Activated naive CD8-positive, alpha-beta T cell treated with anti-CD3 and anti-CD28 coated beads, Interleukin-2, amount 10 ng/mL, durations not matched to agents 7 days and 5 days (primary cell): ENCODE measurements around the gene CPNE1. TPM values are rescaled to one million over a fixed set of nuclear protein-coding genes. Genes with fewer than 3 reads are reported as not detected.
"Not testable (repeated sequence)": the region's sequence is repeated elsewhere in the genome, so short reads cannot be mapped to it uniquely, and the experiment has no call there.

Source experiments
- ATAC-seq: fragments of 150-1000 bp; cut with Tn5 transposase; one replicate; pipeline ENCODE4 v1.10.0; 2021; ENCODE audit warnings: low read depth, moderate library complexity
- POLR2A ChIA-PET: fragments of 350-600 bp; sonication (Branson Sonifier 250); formaldehyde crosslinking; loops from one replicate; lab custom pipeline; 2021; ENCODE audit warnings: antibody characterized with exemption; lab: Charles Lee
- DNase-seq: peaks from one replicate; pipeline ENCODE4 v3.0.0; 2021
- H3K27ac Mint-ChIP-seq: one replicate; pipeline ENCODE4 v1.8.0; 2022; ENCODE audit warnings: mild to moderate bottlenecking, mixed read lengths
- H3K27me3 Mint-ChIP-seq: one replicate; pipeline ENCODE4 v1.8.0; 2022; ENCODE audit warnings: mild to moderate bottlenecking, moderate library complexity, mixed read lengths
- H3K36me3 Mint-ChIP-seq: one replicate; pipeline ENCODE4 v1.8.0; 2021; ENCODE audit warnings: mild to moderate bottlenecking, mixed read lengths
- H3K4me1 Mint-ChIP-seq: one replicate; pipeline ENCODE4 v1.8.0; 2021; ENCODE audit warnings: mixed read lengths
- H3K4me3 Mint-ChIP-seq: one replicate; pipeline ENCODE4 v1.8.0; 2022; ENCODE audit warnings: mild to moderate bottlenecking, moderate library complexity, mixed read lengths
- H3K9me3 Mint-ChIP-seq: one replicate; pipeline ENCODE4 v1.8.0; 2021; ENCODE audit warnings: mixed read lengths
- total RNA-seq, 2 experiments: library from RNA; stranded (reverse); gene quantifications; one replicate each; pipeline ENCODE4 v1.2.3, GENCODE V29; 2021

The CPNE1 gene
- total RNA-seq, 2 experiments from 2014 or later, result 296 to 327 TPM

DNA sequence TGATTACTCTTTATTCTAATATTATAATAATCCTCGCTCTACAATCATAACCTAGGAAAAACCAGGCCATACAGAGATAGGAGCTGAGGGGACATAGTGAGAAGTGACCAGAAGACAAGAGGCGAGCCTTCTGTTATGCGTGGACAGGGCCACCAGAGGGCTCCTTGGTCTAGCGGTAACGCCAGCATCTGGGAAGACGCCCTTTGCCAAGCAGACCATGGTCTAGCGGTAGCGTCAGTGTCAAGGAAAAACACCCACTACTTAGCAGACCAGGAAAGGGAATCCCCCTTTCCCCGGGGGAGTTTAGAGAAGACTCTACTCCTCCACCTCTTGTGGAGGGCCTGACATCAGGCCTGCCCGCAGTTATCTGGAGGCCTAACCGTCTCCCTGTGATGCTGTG is 22.2 kb upstream of the CPNE1 start:
- not testable (repeated sequence) for ATAC-seq, H3K27ac Mint-ChIP-seq, H3K4me3 Mint-ChIP-seq, DNase-seq, H3K4me1 Mint-ChIP-seq, H3K9me3 Mint-ChIP-seq, H3K27me3 Mint-ChIP-seq
- POLR2A ChIA-PET, result interaction anchor here (0.6 kb wide), 1 partner anchor 8 kb away, joined by 3 read pairs; no protein-coding TSS in a partner anchor
- peaks cover 19% of the 10 kb centered on the region for H3K36me3 Mint-ChIP-seq

DNA sequence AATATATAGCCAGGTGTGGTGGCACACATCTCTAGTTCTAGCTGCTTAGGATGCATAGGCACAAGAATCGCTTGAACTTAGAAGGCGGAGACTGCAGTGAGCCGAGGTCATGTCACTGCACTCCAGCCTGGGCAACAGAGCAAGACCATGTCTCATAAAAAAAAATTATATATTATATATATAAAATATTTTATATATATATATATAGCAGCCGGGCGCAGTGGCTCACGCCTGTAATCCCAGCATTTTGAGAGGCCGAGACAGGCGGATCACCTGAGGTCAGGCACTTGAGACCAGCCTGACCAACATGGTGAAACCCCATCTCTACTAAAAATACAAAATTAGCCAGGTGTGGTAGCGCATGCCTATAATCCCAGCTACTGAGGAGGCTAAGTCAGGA is 20.7 kb upstream of the CPNE1 start:
- POLR2A ChIA-PET, DNase-seq, H3K4me1 Mint-ChIP-seq, ATAC-seq, H3K4me3 Mint-ChIP-seq, H3K27me3 Mint-ChIP-seq, H3K27ac Mint-ChIP-seq, H3K9me3 Mint-ChIP-seq: not testable (repeated sequence)
- H3K36me3 Mint-ChIP-seq, result peaks cover 18% of the 10 kb centered on the region

DNA sequence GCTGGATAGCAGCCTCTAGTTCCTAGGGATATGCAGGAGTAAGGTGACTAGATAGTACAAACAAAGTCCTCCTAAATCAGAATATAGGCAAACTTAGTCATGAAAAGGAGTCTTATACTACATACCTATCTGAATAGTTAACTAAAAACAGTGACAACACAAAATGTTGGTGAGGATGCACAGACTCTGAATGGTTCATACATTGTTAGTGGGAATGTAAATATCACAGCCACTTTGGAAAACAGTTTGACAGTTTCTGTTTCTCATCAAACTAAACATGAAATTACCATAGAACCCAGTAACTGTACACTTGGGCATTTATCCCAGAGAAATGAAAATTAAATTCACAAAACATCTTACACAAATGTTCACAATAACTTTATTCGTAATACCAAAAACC is 17.3 kb upstream of the CPNE1 start:
- Mint-ChIP-seq H3K27me3 (no peaks in the 10 kb centered on the region), H3K9me3 (no peaks in the 10 kb centered on the region), H3K36me3 (peaks cover 4% of the 10 kb centered on the region), H3K4me1 (no peaks in the 10 kb centered on the region), H3K4me3 (no peak overlapping the region), H3K27ac (no peak overlapping the region)
- DNase-seq, result no peak
- ATAC-seq, result no peak
- POLR2A ChIA-PET, result no interaction called here

DNA sequence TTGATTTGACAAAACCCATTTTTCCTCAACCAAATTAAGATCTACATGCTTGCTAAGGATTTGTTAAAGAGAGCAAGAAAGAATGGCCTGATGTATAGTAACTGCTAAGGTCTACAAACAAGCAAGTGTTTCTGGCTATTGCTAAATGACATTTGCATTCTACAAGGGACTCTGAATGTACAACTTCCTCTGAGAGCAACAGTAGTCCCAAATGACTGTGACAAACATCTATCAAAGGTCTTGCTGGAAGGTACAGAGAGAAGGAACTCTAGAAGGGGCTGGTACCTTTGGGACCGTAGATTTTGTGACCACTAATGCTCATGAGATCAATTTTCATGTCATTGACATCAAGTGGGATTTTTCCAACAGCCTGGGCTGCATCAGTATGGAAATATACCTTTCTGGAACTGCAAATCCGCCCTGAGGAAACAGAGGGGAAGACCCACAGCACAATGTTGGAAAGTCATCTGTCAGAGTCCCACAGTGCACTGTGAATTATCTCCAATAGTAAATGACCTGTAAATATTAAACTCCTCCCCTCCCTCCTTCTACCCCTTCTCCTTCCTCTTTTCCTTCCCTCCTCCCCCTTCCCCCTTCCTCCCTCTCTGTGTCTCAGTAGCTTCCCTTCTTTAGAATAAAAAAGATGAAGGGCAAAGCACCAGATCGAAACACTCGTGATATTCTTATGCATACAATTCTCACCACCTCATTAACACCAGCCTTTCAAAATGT is 15.9 kb upstream of the CPNE1 start:
- H3K27ac Mint-ChIP-seq, result no peak overlapping the region
- POLR2A ChIA-PET, result no interaction called here
- no peaks in the 10 kb centered on the region for H3K27me3 Mint-ChIP-seq
- H3K9me3 Mint-ChIP-seq, result no peaks in the 10 kb centered on the region
- DNase-seq, result no peak
- no peak for ATAC-seq
- H3K4me3 Mint-ChIP-seq, result no peak overlapping the region
- no peaks in the 10 kb centered on the region for H3K4me1 Mint-ChIP-seq
- H3K36me3 Mint-ChIP-seq, result peaks cover 4% of the 10 kb centered on the region

DNA sequence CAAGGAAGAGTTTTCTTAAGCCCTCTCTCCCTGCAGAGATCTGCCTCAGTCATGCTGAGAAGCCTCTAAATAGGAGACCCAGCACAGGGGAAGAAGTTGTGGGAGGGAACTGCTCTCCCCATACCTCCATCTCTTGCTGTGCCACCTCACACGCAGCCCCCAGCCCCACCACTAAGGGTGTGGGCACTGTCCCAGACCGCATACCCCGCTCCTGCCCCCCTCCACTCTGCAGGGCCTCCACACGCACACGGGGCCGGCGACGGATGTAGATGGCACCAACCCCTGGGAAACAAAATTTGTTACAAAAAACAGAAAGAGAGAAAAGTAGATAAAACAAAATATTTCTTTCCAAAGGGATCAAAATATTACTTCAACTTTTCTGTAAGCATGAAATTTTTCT is 10.2 kb upstream of the CPNE1 start:
- POLR2A ChIA-PET, result no interaction called here
- Mint-ChIP-seq H3K27me3 (no peaks in the 10 kb centered on the region), H3K4me3 (no peak overlapping the region), H3K9me3 (no peaks in the 10 kb centered on the region), H3K27ac (no peak overlapping the region), H3K36me3 (peaks cover 6% of the 10 kb centered on the region), H3K4me1 (no peaks in the 10 kb centered on the region)
- no peak for ATAC-seq
- no peak for DNase-seq

DNA sequence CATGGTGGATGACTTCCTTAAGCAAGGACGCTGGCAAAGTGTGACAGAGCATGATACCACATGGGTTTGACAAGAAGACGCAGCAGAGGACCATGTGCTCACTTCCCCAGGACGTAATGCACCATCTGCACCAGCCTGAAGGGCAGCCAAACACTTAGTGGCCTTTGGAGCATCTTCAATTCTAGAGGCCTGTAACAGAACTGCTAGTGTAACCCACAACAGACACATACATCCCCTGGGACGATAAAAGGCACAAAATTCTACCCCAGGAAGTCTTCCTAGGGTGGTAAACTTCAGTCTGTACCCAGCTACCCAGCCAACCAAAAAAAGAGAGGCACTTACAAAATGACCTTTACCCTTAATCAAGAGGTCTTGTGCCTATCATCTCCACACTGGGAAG is 9.2 kb upstream of the CPNE1 start:
- POLR2A ChIA-PET, result no interaction called here
- Mint-ChIP-seq H3K9me3 (no peaks in the 10 kb centered on the region), H3K27ac (no peak overlapping the region), H3K36me3 (peaks cover 11% of the 10 kb centered on the region), H3K4me1 (no peaks in the 10 kb centered on the region), H3K27me3 (no peaks in the 10 kb centered on the region), H3K4me3 (no peak overlapping the region)
- ATAC-seq (no peak), DNase-seq (no peak)

DNA sequence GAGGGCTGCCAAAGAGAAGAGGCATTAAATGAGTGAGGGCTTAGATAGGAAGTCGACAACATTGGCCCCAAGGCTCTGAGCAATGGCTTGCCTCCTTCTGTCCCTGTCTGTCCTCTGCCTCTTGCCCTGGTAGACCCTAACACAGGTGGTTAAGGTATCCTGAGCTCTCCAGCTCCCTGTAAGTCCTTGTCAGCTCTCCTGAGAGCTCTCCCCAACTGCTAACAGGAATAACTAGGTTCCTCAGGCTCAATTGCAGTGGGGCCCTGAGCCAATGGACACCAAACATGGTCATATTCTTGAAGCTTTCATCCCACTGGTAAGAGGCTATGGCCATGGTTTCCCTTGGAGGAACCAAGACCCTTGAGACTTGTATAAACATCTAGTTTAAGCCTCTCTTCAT is 5.0 kb upstream of the CPNE1 start:
- H3K27me3 Mint-ChIP-seq, result no peaks in the 10 kb centered on the region
- H3K4me1 Mint-ChIP-seq, result peaks cover 1% of the 10 kb centered on the region
- no peaks in the 10 kb centered on the region for H3K9me3 Mint-ChIP-seq
- peaks cover 19% of the 10 kb centered on the region for H3K36me3 Mint-ChIP-seq
- POLR2A ChIA-PET, result interaction anchor here (1.3 to 1.6 kb wide), 2 partner anchors 9 to 70 kb away, joined by 3 read pairs; no protein-coding TSS in a partner anchor
- no peak for DNase-seq
- no peak for ATAC-seq
- no peak overlapping the region for H3K4me3 Mint-ChIP-seq
- H3K27ac Mint-ChIP-seq, result no peak overlapping the region

DNA sequence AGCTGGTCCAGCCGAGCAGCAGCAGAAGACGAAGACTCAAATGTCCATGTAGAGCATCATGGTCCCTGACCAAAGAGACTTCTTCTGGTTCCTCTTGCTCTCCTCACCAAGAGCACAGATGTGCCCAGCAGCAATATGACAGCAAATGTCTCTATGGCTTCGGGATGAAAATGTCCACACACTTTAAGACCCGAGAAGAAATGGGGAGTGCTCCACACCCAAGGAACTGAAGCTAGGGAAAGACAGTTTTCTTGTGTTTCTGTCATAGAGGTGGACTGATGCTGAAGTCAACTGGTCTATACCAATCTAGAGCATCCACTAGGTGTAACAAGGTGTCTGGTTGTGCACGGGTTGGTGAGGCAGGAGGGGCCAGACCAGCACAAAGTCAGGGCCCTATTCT is 4.5 kb upstream of the CPNE1 start:
- POLR2A ChIA-PET, result interaction anchor here (1.3 to 1.6 kb wide), 2 partner anchors 8 to 71 kb away, joined by 3 read pairs; no protein-coding TSS in a partner anchor
- DNase-seq, result no peak
- H3K27ac Mint-ChIP-seq, result no peak overlapping the region

DNA sequence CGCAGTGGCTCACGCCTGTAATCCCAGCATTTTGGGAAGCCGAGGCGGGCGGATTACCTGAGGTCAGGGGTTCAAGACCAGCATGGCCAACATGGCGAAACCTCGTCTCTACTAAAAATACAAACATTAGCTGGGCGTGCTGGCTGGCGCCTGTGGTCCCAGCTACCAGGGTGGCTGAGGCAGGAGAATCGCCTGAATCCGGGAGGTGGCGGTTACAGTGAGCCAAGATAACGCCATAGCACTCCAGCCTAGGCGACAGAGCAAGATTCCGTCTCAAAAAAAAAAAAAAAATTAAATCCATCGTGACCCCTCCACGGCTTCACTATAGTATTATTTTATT is 1.2 kb upstream of the CPNE1 start:
- Mint-ChIP-seq H3K27ac (no peak overlapping the region), H3K27me3 (no peaks in the 10 kb centered on the region), H3K4me3 (no peak overlapping the region), H3K4me1 (peaks cover 22% of the 10 kb centered on the region), H3K9me3 (no peaks in the 10 kb centered on the region), H3K36me3 (peaks cover 28% of the 10 kb centered on the region)
- no peak for DNase-seq
- POLR2A ChIA-PET, result interaction anchor here (0.8 to 4.8 kb wide), 6 partner anchors 12 to 288 kb away, joined by 3 to 68 read pairs (median 4); partner anchors contain the start of genes RBM39, SCAND1 and SPAG4
- ATAC-seq, result no peak

More for the DNA sequence above, 4.5 kb upstream of the CPNE1 start:
- Mint-ChIP-seq H3K4me3 (no peak overlapping the region), H3K4me1 (peaks cover 1% of the 10 kb centered on the region), H3K27me3 (no peaks in the 10 kb centered on the region), H3K9me3 (no peaks in the 10 kb centered on the region), H3K36me3 (peaks cover 19% of the 10 kb centered on the region)
- no peak for ATAC-seq

DNA sequence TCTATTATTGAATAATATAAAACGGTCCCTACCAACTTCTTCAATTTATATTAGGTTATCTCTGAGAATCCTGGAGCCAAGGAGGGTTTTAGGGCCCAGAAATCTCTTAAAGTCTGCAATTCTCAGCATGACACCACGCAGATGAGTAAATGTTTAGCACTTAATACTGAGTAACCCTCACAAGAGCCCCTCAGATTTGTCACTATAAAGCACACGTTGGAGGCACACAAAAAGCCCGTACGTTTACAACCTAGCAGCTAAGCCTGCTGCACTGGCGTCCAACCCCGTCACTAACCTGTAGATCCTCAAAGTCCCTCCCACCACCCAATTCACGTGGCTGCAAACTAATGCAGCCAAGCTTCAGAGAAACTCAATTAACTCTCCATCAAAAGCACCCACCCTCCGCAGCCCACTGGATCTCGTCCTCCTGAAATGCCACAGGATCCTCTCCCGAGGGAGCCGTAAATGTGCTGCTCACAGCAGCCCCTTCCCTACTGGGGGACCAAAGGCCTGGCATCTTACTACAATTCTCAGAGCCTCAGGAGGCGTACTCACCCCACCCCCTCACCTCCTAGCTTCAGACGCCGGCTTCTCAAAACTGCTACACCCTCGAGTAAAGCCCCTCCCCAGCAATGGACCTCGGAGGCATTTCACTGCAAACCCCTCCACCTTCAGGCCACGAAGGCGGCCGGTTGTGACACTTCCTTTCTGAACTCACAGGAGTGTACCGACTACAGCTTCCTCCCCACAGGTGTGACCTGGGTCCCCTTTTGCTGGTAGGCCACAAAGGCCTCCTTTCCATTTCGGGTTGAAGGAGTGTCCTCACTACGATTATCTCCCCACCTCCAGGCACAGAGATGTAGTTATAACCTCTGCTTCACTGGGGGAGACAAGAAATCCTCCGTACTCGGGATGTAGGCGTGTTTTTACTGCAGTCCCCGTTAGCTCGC is 909 bp downstream of the CPNE1 start:
- Mint-ChIP-seq H3K36me3 (peaks cover 27% of the 10 kb centered on the region), H3K9me3 (no peaks in the 10 kb centered on the region), H3K4me1 (peaks cover 40% of the 10 kb centered on the region), H3K27ac (peak overlapping the region; percentile 99), H3K27me3 (no peaks in the 10 kb centered on the region), H3K4me3 (peak overlapping the region; percentile 79)
- DNase-seq (peak; percentile 70), ATAC-seq (peak; percentile 63)
- POLR2A ChIA-PET, result interaction anchor here (0.5 to 4.8 kb wide), 15 partner anchors 11 to 941 kb away, joined by 3 to 68 read pairs (median 6); partner anchors contain the start of genes CEP250, NFS1, RBM39 and ROMO1

DNA sequence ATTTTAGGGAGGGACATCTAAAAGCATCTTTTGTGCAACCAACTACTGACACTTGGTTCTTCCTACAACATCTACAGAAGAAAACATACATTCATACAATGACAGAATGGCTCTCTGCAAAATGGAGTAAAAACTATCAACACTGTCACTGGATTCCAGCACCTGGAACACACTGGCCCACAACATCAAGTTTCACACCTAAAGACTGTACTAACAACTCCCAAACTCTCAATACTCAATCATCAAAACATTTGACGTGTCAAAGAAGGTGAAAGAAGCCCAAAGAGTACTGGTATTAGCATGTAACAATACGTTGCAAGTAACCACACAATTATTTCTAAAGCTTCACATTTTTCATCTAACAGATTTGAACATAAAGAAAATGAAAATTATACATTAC is 2.1 kb downstream of the CPNE1 start:
- Mint-ChIP-seq H3K36me3 (peaks cover 21% of the 10 kb centered on the region), H3K27me3 (no peaks in the 10 kb centered on the region), H3K9me3 (no peaks in the 10 kb centered on the region), H3K4me1 (peaks cover 42% of the 10 kb centered on the region), H3K4me3 (peak overlapping the region; percentile 79), H3K27ac (peak overlapping the region; percentile 99)
- POLR2A ChIA-PET, result interaction anchor here (4.8 kb wide), 2 partner anchors 45 to 80 kb away, joined by 54 to 68 read pairs; partner anchors contain the start of genes RBM39 and SPAG4
- DNase-seq, result no peak
- no peak for ATAC-seq

DNA sequence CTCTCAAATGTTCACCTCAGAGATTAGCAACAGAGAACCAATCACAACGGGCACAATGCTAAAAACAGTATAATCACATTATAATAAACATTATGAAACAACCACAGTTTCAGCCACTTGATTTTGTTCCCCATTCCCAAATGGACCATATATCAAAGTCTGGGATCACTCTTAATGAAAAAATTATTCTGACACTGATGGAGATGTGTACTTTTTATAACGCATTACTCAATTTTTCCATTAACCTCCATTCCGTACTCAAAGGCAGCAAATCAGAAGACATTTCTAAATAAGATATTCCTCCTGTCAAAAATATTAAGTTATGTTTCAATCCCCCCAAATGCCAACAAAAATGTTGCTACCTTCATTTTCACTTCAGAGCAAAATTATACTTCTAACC is 2.8 kb downstream of the CPNE1 start:
- H3K27me3 Mint-ChIP-seq, result no peaks in the 10 kb centered on the region
- peaks cover 26% of the 10 kb centered on the region for H3K36me3 Mint-ChIP-seq
- H3K4me1 Mint-ChIP-seq, result peaks cover 46% of the 10 kb centered on the region
- ATAC-seq (no peak), DNase-seq (no peak)
- H3K4me3 Mint-ChIP-seq, result peak overlapping the region; percentile 79
- POLR2A ChIA-PET, result interaction anchor here (1.1 to 4.8 kb wide), 4 partner anchors 10 to 80 kb away, joined by 3 to 68 read pairs (median 30); partner anchors contain the start of genes RBM39 and SPAG4
- H3K27ac Mint-ChIP-seq, result peak overlapping the region; percentile 84
- no peaks in the 10 kb centered on the region for H3K9me3 Mint-ChIP-seq

DNA sequence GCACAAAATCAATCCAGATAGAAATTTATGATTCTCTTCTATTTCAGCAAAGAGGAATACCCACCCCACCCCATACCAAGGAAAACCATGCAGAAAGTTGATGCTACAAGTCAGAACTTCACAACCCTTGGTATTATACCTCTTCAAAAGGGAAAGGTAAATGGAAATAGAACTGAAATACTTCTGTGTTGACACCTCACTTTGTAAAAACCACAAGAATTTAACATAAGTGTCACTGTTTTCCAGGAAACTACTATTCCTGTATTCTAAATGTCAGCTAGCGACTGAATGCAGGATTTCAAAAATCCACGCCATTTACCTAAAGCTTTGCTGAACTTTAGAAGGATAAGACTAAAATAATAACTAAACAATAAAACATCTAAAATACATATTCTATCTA is 3.6 kb downstream of the CPNE1 start:
- Mint-ChIP-seq H3K36me3 (peaks cover 28% of the 10 kb centered on the region), H3K9me3 (no peaks in the 10 kb centered on the region), H3K27me3 (no peaks in the 10 kb centered on the region), H3K27ac (peak overlapping the region; percentile 84), H3K4me1 (peaks cover 46% of the 10 kb centered on the region), H3K4me3 (peak overlapping the region; percentile 79)
- ATAC-seq, result no peak
- DNase-seq, result no peak
- POLR2A ChIA-PET, result interaction anchor here (0.7 to 4.8 kb wide), 7 partner anchors 9 to 293 kb away, joined by 3 to 54 read pairs (median 3); partner anchors contain the start of genes RBM39 and SCAND1
